Measurements from ENCODE around the gene DMPK.
"Not testable (repeated sequence)": the region's sequence is repeated elsewhere in the genome, so short reads cannot be mapped to it uniquely, and the experiment has no call there.

DMPK gene

GRCh38 chr19:45800070-45800553 lies 17.8 kb upstream of the DMPK start:
- no peak for TF ChIP-seq CTCF (IDR thresholded peaks at IDR 0.05; ENCODE audit: extremely low read depth, missing control alignments)
- no peak for DNase-seq (ENCODE audit: low spot score)

GRCh38 chr19:45799541-45799940 lies 17.3 kb upstream of the DMPK start:
- DNase-seq (ENCODE audit: low spot score): not testable (repeated sequence)

GRCh38 chr19:45798995-45799517 lies 16.8 kb upstream of the DMPK start:
- peak; percentile 90 for TF ChIP-seq CTCF (IDR thresholded peaks at IDR 0.05; ENCODE audit: extremely low read depth, missing control alignments)
- DNase-seq (ENCODE audit: low spot score): peak; percentile 78

GRCh38 chr19:45794627-45795026 lies 12.3 kb upstream of the DMPK start:
- DNase-seq (ENCODE audit: low spot score): no peak
- no peak for TF ChIP-seq CTCF (IDR thresholded peaks at IDR 0.05; ENCODE audit: extremely low read depth, missing control alignments)

GRCh38 chr19:45793876-45794275 lies 11.6 kb upstream of the DMPK start:
- no peak for DNase-seq (ENCODE audit: low spot score)
- no peak for TF ChIP-seq CTCF (IDR thresholded peaks at IDR 0.05; ENCODE audit: extremely low read depth, missing control alignments)

GRCh38 chr19:45793178-45793564 lies 10.9 kb upstream of the DMPK start:
- DNase-seq (ENCODE audit: low spot score): no peak
- no peak for TF ChIP-seq CTCF (IDR thresholded peaks at IDR 0.05; ENCODE audit: extremely low read depth, missing control alignments)

GRCh38 chr19:45792470-45793177 lies 10.3 kb upstream of the DMPK start, which contains the start of gene DMWD:
Gene DMWD, minus strand, starts transcription at chr19:45792845. Its CDS starts 89 bp downstream, at chr19:45792756.
- no peak for TF ChIP-seq CTCF (IDR thresholded peaks at IDR 0.05; ENCODE audit: extremely low read depth, missing control alignments)
- DNase-seq (ENCODE audit: low spot score): peak; percentile 99
